ENCODE data around the gene WBP1L. TPM values are rescaled to one million over a fixed set of nuclear protein-coding genes. Genes with fewer than 3 reads are reported as not detected.

Gene WBP1L
- total and polyA plus RNA-seq, 4 experiments from 2014 or later = 25.7 to 41.1 (median 36.8) TPM

DNA sequence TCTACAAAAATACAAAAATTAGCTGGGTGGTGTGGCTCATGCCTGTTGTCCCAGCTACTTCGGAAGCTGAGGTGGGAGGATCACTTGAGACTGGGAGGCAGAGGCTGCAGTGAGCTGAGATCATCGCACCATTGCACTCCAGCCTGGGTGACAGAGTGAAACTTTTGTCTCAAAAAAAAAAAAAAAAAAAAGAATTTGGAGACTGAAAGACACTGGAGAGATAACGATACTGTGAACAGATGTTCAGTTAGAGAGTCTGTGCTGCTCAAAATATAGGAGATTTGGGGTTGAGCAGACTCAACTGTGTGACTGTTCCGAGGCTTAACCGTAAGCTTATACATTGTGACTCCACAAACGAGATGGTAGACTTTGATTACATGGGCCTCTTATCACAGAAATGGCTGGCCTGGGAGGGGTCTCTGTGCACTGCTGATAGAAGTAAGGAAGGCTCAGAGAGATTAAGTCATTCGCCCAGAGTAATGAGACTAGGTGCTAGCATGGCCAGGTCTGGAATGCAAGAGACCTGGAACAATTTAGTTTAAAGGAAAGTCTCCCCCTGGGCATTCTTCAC, 19.4 kb downstream of the WBP1L start:
- DNase-seq = no peak
- H3K4me3 ChIP-seq (ENCODE audit: low read length in 2 of 2) = no peak overlapping the region

GRCh38 chr10:102764470-102765161, 20.9 kb downstream of the WBP1L start:
- H3K27ac ChIP-seq (ENCODE audit: low read depth, low read length) = no peak overlapping the region
- POLR2A ChIA-PET (ENCODE audit: partially characterized antibody) = no interaction called here
- peaks cover 13% of the 10 kb centered on the region for H3K4me1 ChIP-seq (ENCODE audit: insufficient read depth, low read length)
- Mint-ChIP-seq H3K36me3 (peaks cover 18 to 30% of the 10 kb centered on the region in 2 donors), H3K27me3 (no peaks in the 10 kb centered on the region), H3K4me1 (peaks cover 18 to 38% (median 30%) of the 10 kb centered on the region in 4 donors), H3K9me3 (no peaks in the 10 kb centered on the region), H3K27ac (peak overlapping the region in 1 of 7 donors; percentile 47), H3K4me3 (no peak overlapping the region)
- DNase-seq = no peak
- H3K4me3 ChIP-seq (ENCODE audit: low read length in 2 of 2) = no peak overlapping the region
- H3K36me3 ChIP-seq (ENCODE audit: insufficient read depth, low read length) = no peaks in the 10 kb centered on the region
- H3K9me3 ChIP-seq (ENCODE audit: control insufficient read depth in 1 of 2, low read length in 2 of 2) = no peaks in the 10 kb centered on the region
- intact Hi-C loops (cut with micrococcal nuclease) = no loop called here
- CTCF ChIA-PET (ENCODE audit: partially characterized antibody) = interaction anchor here (1.5 to 2.8 kb wide), 2 partner anchors 11 to 123 kb away, joined by 3 to 15 read pairs; no protein-coding TSS in a partner anchor
- no peaks in the 10 kb centered on the region for H3K27me3 ChIP-seq (ENCODE audit: insufficient read depth, low read length)

More for the DNA sequence above, 19.4 kb downstream of the WBP1L start:
- Mint-ChIP-seq H3K36me3 (peaks cover 26 to 32% of the 10 kb centered on the region in 2 donors), H3K4me1 (peaks cover 24 to 45% (median 34%) of the 10 kb centered on the region in 4 donors), H3K27me3 (no peaks in the 10 kb centered on the region), H3K27ac (peak overlapping the region in 2 of 7 donors; percentile 36 to 66), H3K9me3 (no peaks in the 10 kb centered on the region), H3K4me3 (no peak overlapping the region)
- H3K36me3 ChIP-seq (ENCODE audit: insufficient read depth, low read length) = no peaks in the 10 kb centered on the region
- H3K9me3 ChIP-seq (ENCODE audit: control insufficient read depth in 1 of 2, low read length in 2 of 2) = no peaks in the 10 kb centered on the region
- no peaks in the 10 kb centered on the region for H3K27me3 ChIP-seq (ENCODE audit: insufficient read depth, low read length)
- intact Hi-C loops (cut with micrococcal nuclease) = no loop called here
- POLR2A ChIA-PET (ENCODE audit: partially characterized antibody) = interaction anchor here (0.7 kb wide), 1 partner anchor 259 kb away, joined by 3 read pairs; the partner anchor contains the start of gene SUFU
- no peak overlapping the region for H3K27ac ChIP-seq (ENCODE audit: low read depth, low read length)
- CTCF ChIA-PET (ENCODE audit: partially characterized antibody) = interaction anchor here (2.8 kb wide), 1 partner anchor 10 kb away, joined by 15 read pairs; no protein-coding TSS in a partner anchor
- peaks cover 19% of the 10 kb centered on the region for H3K4me1 ChIP-seq (ENCODE audit: insufficient read depth, low read length)

DNA sequence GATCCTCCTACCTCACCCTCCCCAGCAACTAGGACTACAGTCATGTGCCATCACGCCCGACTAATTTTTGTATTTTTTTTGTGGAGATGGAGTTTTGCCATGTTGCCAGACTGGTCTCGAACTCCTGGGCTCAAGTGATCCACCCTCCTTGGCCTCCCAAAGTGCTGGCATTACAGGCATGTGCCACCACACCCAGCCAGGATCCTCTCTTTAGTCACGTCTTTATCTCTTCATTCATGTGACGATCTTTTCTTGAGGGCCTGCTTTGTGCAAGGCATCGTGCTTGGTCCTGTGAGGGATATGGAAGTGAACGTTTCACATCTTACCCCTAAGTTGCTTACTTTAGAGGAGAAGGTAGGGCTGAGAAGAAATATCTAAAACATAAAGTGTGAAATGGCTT, 21.6 kb downstream of the WBP1L start:
- peaks cover 13% of the 10 kb centered on the region for H3K4me1 ChIP-seq (ENCODE audit: insufficient read depth, low read length)
- H3K27me3 ChIP-seq (ENCODE audit: insufficient read depth, low read length) = no peaks in the 10 kb centered on the region
- no peaks in the 10 kb centered on the region for H3K36me3 ChIP-seq (ENCODE audit: insufficient read depth, low read length)
- H3K27me3 Mint-ChIP-seq = no peaks in the 10 kb centered on the region
- no peaks in the 10 kb centered on the region for H3K9me3 Mint-ChIP-seq
- DNase-seq = no peak
- H3K4me3 Mint-ChIP-seq = no peak overlapping the region
- H3K9me3 ChIP-seq (ENCODE audit: control insufficient read depth in 1 of 2, low read length in 2 of 2) = no peaks in the 10 kb centered on the region
- intact Hi-C loops (cut with micrococcal nuclease) = no loop called here
- H3K4me3 ChIP-seq (ENCODE audit: low read length in 2 of 2) = no peak overlapping the region
- H3K27ac Mint-ChIP-seq = peak overlapping the region in 1 of 7 donors; percentile 43
- POLR2A ChIA-PET (ENCODE audit: partially characterized antibody) = no interaction called here
- peaks cover 11 to 30% of the 10 kb centered on the region in 2 donors for H3K36me3 Mint-ChIP-seq
- CTCF ChIA-PET (ENCODE audit: partially characterized antibody) = interaction anchor here (1.5 to 2.8 kb wide), 2 partner anchors 12 to 123 kb away, joined by 3 to 15 read pairs; no protein-coding TSS in a partner anchor
- H3K4me1 Mint-ChIP-seq = peaks cover 22 to 44% (median 34%) of the 10 kb centered on the region in 4 donors
- no peak overlapping the region for H3K27ac ChIP-seq (ENCODE audit: low read depth, low read length)

- ChIA-PET POLR2A (ENCODE audit: partially characterized antibody) (no interaction called here), CTCF (ENCODE audit: partially characterized antibody) (interaction anchor here (1.4 kb wide), 1 partner anchor 13 kb away, joined by 3 read pairs; no protein-coding TSS in a partner anchor)
- H3K9me3 Mint-ChIP-seq = no peaks in the 10 kb centered on the region
- H3K4me3 Mint-ChIP-seq = no peak overlapping the region
- Histone ChIP-seq H3K27ac (ENCODE audit: low read depth, low read length) (no peak overlapping the region), H3K4me3 (ENCODE audit: low read length in 2 of 2) (no peak overlapping the region), H3K36me3 (ENCODE audit: insufficient read depth, low read length) (no peaks in the 10 kb centered on the region), H3K9me3 (ENCODE audit: control insufficient read depth in 1 of 2, low read length in 2 of 2) (no peaks in the 10 kb centered on the region), H3K4me1 (ENCODE audit: insufficient read depth, low read length) (peaks cover 13% of the 10 kb centered on the region), H3K27me3 (ENCODE audit: insufficient read depth, low read length) (no peaks in the 10 kb centered on the region)
- DNase-seq = no peak
- peaks cover 7 to 26% of the 10 kb centered on the region in 2 donors for H3K36me3 Mint-ChIP-seq
- H3K27me3 Mint-ChIP-seq = no peaks in the 10 kb centered on the region
- H3K27ac Mint-ChIP-seq = peak overlapping the region in 4 of 7 donors; percentile 4 to 64 (median 42)
- intact Hi-C loops (cut with micrococcal nuclease) = no loop called here
- peaks cover 20 to 47% (median 36%) of the 10 kb centered on the region in 4 donors for H3K4me1 Mint-ChIP-seq
Measured at GRCh38 chr10:102767428-102768160, 23.8 kb downstream of the WBP1L start.

DNA sequence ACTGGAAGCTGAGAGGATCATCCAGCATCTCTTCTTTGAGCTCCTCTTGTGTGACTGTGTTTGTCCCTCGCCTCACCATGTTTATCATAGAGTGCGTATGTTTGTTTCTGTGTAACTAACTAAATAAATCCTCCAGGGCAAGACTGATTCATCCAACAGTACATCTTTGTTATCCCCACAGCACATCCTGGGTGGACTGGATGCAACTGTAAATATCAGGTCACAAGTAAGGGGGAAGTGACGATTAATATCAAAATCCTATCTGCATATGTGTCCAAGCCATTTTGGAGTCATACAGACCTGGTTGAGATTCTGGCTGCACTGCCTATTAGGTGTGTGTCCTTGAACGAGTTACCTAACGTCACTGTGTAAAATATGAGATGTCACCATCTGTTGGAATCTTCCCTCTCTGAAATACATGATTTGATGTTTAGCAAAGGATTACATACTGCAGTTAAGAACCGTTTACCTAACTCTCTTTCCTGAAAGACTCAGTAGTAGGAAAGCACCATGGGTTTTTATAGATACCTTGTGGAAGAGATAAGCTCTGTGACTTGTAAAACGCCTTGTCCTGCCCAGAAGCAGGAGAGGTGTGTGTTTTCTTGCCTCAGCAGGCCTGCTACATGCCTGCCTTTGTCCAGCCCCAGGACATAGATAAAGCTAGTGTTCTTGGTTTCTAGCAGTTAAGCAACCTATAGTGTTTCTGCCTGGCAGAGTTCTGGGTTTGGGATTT, 25.8 kb downstream of the WBP1L start:
- H3K27ac ChIP-seq (ENCODE audit: low read depth, low read length) = no peak overlapping the region
- Mint-ChIP-seq H3K9me3 (no peaks in the 10 kb centered on the region), H3K27ac (peak overlapping the region in 4 of 7 donors; percentile 19 to 55 (median 26)), H3K27me3 (no peaks in the 10 kb centered on the region), H3K4me3 (no peak overlapping the region), H3K4me1 (peaks cover 34 to 63% (median 46%) of the 10 kb centered on the region in 4 donors), H3K36me3 (peaks cover 9 to 22% of the 10 kb centered on the region in 2 donors)
- no peaks in the 10 kb centered on the region for H3K27me3 ChIP-seq (ENCODE audit: insufficient read depth, low read length)
- H3K36me3 ChIP-seq (ENCODE audit: insufficient read depth, low read length) = no peaks in the 10 kb centered on the region
- H3K9me3 ChIP-seq (ENCODE audit: control insufficient read depth in 1 of 2, low read length in 2 of 2) = no peaks in the 10 kb centered on the region
- ChIA-PET POLR2A (ENCODE audit: partially characterized antibody) (no interaction called here), CTCF (ENCODE audit: partially characterized antibody) (interaction anchor here (1.4 kb wide), 1 partner anchor 15 kb away, joined by 3 read pairs; no protein-coding TSS in a partner anchor)
- DNase-seq = no peak
- H3K4me3 ChIP-seq (ENCODE audit: low read length in 2 of 2) = no peak overlapping the region
- intact Hi-C loops (cut with micrococcal nuclease) = no loop called here
- H3K4me1 ChIP-seq (ENCODE audit: insufficient read depth, low read length) = peaks cover 26% of the 10 kb centered on the region

DNA sequence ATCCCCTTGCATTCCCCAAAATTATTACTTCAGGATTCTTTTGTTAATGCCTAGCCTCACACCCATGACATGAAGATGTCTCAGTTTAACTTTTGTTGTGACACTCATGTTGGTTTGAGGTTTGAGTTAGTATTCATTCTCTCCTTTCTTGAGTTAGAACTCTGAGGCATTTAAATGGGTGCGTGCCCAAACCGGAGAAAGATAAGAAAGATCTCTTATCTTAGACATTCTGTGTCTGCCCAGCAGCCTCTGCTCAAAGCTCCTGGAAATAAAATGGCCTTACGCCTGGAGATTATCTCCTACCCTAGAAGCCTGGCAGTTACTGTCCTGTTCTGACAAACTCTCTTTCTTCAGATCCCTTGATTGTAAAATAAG, 26.3 kb downstream of the WBP1L start:
- no peaks in the 10 kb centered on the region for H3K27me3 Mint-ChIP-seq
- Histone ChIP-seq H3K9me3 (ENCODE audit: control insufficient read depth in 1 of 2, low read length in 2 of 2) (no peaks in the 10 kb centered on the region), H3K4me1 (ENCODE audit: insufficient read depth, low read length) (peaks cover 27% of the 10 kb centered on the region), H3K36me3 (ENCODE audit: insufficient read depth, low read length) (no peaks in the 10 kb centered on the region), H3K27ac (ENCODE audit: low read depth, low read length) (no peak overlapping the region), H3K27me3 (ENCODE audit: insufficient read depth, low read length) (no peaks in the 10 kb centered on the region), H3K4me3 (ENCODE audit: low read length in 2 of 2) (no peak overlapping the region)
- no peak overlapping the region for H3K4me3 Mint-ChIP-seq
- H3K27ac Mint-ChIP-seq = peak overlapping the region in 2 of 7 donors; percentile 42 to 67
- intact Hi-C loops (cut with micrococcal nuclease) = no loop called here
- H3K36me3 Mint-ChIP-seq = peaks cover 11 to 24% of the 10 kb centered on the region in 2 donors
- ChIA-PET CTCF (ENCODE audit: partially characterized antibody) (no interaction called here), POLR2A (ENCODE audit: partially characterized antibody) (no interaction called here)
- no peak for DNase-seq
- peaks cover 36 to 65% (median 50%) of the 10 kb centered on the region in 4 donors for H3K4me1 Mint-ChIP-seq
- no peaks in the 10 kb centered on the region for H3K9me3 Mint-ChIP-seq

All from CD4-positive, alpha-beta memory T cell (primary cell).